Breast epithelium (tissue), 4 donors: ENCODE results near the gene CMTM6. TPM values are rescaled to one million over a fixed set of nuclear protein-coding genes. Genes with fewer than 3 reads are reported as not detected.

ENCODE experiments used
- DNase-seq, 2 donors: peaks; one replicate each; pipeline ENCODE4 v3.0.0-alpha.2; 2019; ENCODE audit warnings: low spot score in 2 of 2
- H3K27ac ChIP-seq, 2 donors: fragments of 200-600 bp; sonication (generic) in 1 of 2; one replicate each; pipeline ENCODE4 v1.5.1; 2016 to 2019; ENCODE audit warnings: mild to moderate bottlenecking in 1 of 2
- H3K27me3 ChIP-seq, 2 donors: fragments of 200-600 bp; sonication (generic) in 1 of 2; one replicate each; pipeline versions ENCODE4 v1.5.1 to v1.6.0; 2017 to 2019; ENCODE audit warnings: control low read depth in 1 of 2, mild to moderate bottlenecking in 1 of 2
- H3K36me3 ChIP-seq: fragments of 200-600 bp; one replicate; pipeline ENCODE4 v1.5.1; 2019
- H3K4me1 ChIP-seq, 2 donors: fragments of 200-600 bp; sonication (generic); one replicate each; pipeline ENCODE4 v1.5.1; 2016 to 2019; ENCODE audit warnings: control low read depth in 1 of 2
- H3K4me3 ChIP-seq, 3 donors: fragments of 200-600 bp; sonication (generic); 1 replicate in 2 of 3; 2 replicates in 1 of 3; pipeline ENCODE4 v1.5.1; 2016 to 2019; ENCODE audit warnings: mild to moderate bottlenecking in 3 of 3, moderate library complexity in 2 of 3
- H3K9me3 ChIP-seq, 2 donors: fragments of 200-600 bp; sonication (generic) in 1 of 2; one replicate each; pipeline ENCODE4 v1.5.1; 2016 to 2019; ENCODE audit warnings: control low read depth in 1 of 2
- POLR2A ChIP-seq: fragments of 450-650 bp; IDR thresholded peaks from one replicate; pipeline ENCODE4 v1.6.1; 2016; ENCODE audit warnings: antibody characterized with exemption, mild to moderate bottlenecking, moderate library complexity
- POLR2AphosphoS5 ChIP-seq, 3 donors: sonication (generic); formaldehyde crosslinking; IDR thresholded peaks; one replicate each; pipeline ENCODE4 v1.6.1; 2017; ENCODE audit warnings: antibody characterized with exemption in 3 of 3
- intact Hi-C: fragments of 100-400 bp; cut with DNase I; formaldehyde crosslinking; loops from one replicate; pipeline ENCODE4 v1.15.1; 2023; ENCODE audit warnings: low total_unique reads
- total RNA-seq, 3 donors: library from RNA; depleted of rRNA; stranded (reverse); fragments of >200 nt; gene quantifications; one replicate each; pipeline ENCODE4 v1.1.0, GENCODE V29; 2016
- TF ChIP-seq, protein P1 (sequence below), 3 donors: fragments of 450-650 bp; IDR thresholded peaks; one replicate each; pipeline ENCODE4 v1.5.1; 2016 to 2017; ENCODE audit warnings: antibody characterized with exemption in 3 of 3, mild to moderate bottlenecking in 3 of 3, moderate library complexity in 3 of 3

Gene CMTM6
- total RNA-seq, 3 donors from 2014 or later: 52.6 to 151 (median 89.5) TPM

DNA sequence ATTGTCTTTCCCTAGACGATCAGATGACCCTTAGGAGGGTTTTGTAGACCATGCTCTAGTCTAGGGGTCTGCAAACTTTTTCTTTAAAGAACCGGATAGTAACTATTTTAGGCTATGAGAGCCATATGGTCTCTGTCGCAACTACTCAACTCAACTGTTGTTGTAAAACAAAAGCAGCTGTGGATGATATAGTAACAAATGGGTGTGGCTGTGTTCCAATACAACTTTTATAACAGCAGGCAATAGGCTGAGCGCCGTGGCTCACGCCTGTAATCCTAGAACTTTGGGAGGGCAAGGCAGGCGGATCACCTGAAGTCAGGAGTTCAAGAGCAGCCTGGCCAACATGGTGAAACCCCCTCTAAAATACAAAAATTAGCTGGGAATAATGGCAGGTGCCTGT lies 6.1 kb upstream of the CMTM6 start:
- Histone ChIP-seq H3K4me1 (no peaks in the 10 kb centered on the region), H3K36me3 (no peaks in the 10 kb centered on the region), H3K4me3 (no peak overlapping the region), H3K9me3 (no peaks in the 10 kb centered on the region), H3K27me3 (no peaks in the 10 kb centered on the region), H3K27ac (no peak overlapping the region)
- intact Hi-C loops: no loop called here
- no peak for DNase-seq
- TF ChIP-seq POLR2AphosphoS5 (IDR thresholded peaks at IDR 0.05): no peak
- TF ChIP-seq POLR2A: no peak
- TF ChIP-seq, protein P1, sequence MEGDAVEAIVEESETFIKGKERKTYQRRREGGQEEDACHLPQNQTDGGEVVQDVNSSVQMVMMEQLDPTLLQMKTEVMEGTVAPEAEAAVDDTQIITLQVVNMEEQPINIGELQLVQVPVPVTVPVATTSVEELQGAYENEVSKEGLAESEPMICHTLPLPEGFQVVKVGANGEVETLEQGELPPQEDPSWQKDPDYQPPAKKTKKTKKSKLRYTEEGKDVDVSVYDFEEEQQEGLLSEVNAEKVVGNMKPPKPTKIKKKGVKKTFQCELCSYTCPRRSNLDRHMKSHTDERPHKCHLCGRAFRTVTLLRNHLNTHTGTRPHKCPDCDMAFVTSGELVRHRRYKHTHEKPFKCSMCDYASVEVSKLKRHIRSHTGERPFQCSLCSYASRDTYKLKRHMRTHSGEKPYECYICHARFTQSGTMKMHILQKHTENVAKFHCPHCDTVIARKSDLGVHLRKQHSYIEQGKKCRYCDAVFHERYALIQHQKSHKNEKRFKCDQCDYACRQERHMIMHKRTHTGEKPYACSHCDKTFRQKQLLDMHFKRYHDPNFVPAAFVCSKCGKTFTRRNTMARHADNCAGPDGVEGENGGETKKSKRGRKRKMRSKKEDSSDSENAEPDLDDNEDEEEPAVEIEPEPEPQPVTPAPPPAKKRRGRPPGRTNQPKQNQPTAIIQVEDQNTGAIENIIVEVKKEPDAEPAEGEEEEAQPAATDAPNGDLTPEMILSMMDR (IDR thresholded peaks at IDR 0.05): no peak

DNA sequence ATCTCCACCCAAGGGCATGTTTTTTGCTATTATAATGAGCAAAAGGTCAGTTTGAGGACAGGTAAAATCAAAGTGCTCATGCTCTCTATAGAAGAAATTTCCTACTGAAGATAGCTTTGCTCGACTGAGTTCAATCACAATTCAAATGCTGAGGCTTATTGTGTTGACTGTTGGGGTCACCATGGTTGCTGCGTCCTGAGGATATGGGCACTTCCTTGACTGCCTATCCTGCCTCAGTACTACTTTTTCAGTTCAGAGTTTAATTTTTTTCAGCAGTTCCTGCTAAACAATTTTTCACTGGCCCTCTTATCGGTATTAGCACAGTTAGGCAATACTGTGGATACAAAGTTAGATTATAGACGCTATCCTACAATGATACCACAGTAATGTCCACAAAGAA lies 3.8 kb upstream of the CMTM6 start:
- Histone ChIP-seq H3K36me3 (no peaks in the 10 kb centered on the region), H3K9me3 (no peaks in the 10 kb centered on the region), H3K27ac (no peak overlapping the region), H3K4me3 (no peak overlapping the region), H3K4me1 (no peaks in the 10 kb centered on the region), H3K27me3 (no peaks in the 10 kb centered on the region)
- TF ChIP-seq POLR2A: no peak
- TF ChIP-seq POLR2AphosphoS5 (IDR thresholded peaks at IDR 0.05): no peak
- TF ChIP-seq, protein P1 (IDR thresholded peaks at IDR 0.05): no peak
- no peak for DNase-seq
- intact Hi-C loops: no loop called here

DNA sequence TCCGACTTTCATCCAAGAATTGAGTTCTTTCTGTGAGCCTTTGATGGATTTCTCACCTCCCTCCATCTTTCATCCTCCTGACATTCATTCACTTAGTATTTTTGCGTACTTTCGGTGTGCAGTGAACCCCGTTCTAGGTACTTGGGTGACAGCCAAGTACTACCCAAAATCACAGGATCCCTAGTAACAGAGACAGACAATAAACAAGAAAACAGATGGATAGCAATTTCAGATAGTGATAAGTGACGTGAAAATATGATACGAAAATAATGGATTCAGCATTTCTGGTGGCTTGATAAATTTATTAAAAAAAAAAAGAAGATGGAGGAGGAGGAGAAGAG lies 264 bp upstream of the CMTM6 start:
- TF ChIP-seq POLR2A: no peak
- TF ChIP-seq, protein P1 (IDR thresholded peaks at IDR 0.05): no peak
- TF ChIP-seq POLR2AphosphoS5 (IDR thresholded peaks at IDR 0.05): no peak
- intact Hi-C loops: no loop called here
- Histone ChIP-seq H3K4me3 (peak overlapping the region; percentile 87 to 95 (median 90)), H3K9me3 (no peaks in the 10 kb centered on the region), H3K4me1 (no peaks in the 10 kb centered on the region), H3K27ac (peak overlapping the region; percentile 96 to 98), H3K36me3 (no peaks in the 10 kb centered on the region), H3K27me3 (no peaks in the 10 kb centered on the region)
- DNase-seq: no peak

DNA sequence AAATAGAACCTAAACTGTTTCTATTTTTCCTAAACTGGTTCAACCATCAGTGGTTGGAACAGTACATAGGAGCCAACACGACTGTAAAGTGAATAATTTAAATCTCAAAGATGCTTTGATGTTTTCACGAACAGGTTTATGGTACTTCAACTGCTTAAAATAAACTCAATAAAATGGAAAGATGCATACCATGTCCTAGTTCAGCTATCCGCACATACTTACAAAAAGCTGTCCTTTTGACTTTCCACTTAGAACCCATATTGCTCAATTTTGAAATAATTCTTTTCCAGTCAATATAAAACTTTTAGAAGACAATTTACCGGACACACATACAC lies 902 bp downstream of the CMTM6 start:
- TF ChIP-seq POLR2A (no peak), POLR2AphosphoS5 (IDR thresholded peaks at IDR 0.05) (no peak)
- TF ChIP-seq, protein P1 (IDR thresholded peaks at IDR 0.05): no peak
- Histone ChIP-seq H3K4me3 (peak overlapping the region; percentile 87 to 95 (median 90)), H3K27ac (peak overlapping the region; percentile 96 to 98), H3K27me3 (no peaks in the 10 kb centered on the region), H3K4me1 (no peaks in the 10 kb centered on the region), H3K36me3 (no peaks in the 10 kb centered on the region), H3K9me3 (no peaks in the 10 kb centered on the region)
- intact Hi-C loops: no loop called here
- no peak for DNase-seq

DNA sequence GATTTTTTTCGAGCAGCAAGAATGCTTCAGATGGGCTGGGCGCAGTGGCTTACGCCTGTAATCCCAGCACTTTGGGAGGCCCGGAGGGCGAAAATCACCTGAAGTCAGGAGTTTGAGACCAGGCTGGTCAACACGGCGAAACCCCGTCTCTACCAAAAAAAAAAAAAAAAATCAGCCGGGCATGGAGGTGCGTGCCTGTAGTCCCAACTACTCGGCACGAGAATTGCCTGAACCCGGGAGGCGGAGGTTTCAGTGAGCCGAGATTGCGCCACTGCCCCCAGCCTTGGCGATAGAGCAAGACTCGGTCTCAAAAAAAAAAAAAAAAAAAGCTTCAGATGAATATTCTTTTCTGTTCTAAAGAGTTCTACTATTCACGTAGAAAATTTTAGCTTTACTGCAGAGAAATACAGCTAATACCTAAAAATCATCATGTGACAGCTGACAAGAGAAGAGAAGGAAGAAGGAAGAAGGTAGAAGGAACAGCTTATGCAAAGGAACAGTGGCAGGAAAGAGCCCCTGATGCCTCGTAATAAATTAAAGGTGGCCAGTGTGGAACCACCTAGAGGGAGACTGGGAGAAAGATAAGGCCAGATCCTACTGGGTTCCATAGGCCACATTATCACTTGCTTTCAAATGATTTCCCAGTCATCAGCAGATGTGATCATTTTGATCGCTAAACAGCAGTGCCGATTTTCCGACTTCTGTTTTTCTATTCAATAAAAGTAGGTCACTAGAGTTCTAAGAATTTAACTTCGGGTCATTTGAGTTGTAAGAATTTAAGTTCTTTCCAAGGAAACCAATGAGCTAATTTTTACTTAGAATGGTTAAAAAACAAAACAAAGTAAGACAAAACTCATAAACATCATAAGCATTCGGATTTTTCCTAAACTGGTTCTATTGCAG lies 1.5 kb downstream of the CMTM6 start:
- no peak for DNase-seq
- H3K36me3 ChIP-seq: no peaks in the 10 kb centered on the region
- H3K27me3 ChIP-seq: no peaks in the 10 kb centered on the region
- peak overlapping the region; percentile 87 to 95 (median 90) for H3K4me3 ChIP-seq
- TF ChIP-seq POLR2A: no peak
- no peak for TF ChIP-seq POLR2AphosphoS5 (IDR thresholded peaks at IDR 0.05)
- TF ChIP-seq, protein P1 (IDR thresholded peaks at IDR 0.05): no peak
- H3K9me3 ChIP-seq: no peaks in the 10 kb centered on the region
- no peaks in the 10 kb centered on the region for H3K4me1 ChIP-seq
- H3K27ac ChIP-seq: peak overlapping the region; percentile 96 to 98
- intact Hi-C loops: no loop called here
